HG03039 (cell line): ENCODE data around the gene TBC1D1.

ENCODE experiments used
- ATAC-seq: cut with Tn5 transposase; IDR thresholded peaks from one replicate; pipeline ENCODE4 v1.9.1; 2021; ENCODE audit warnings: mild to moderate bottlenecking, moderate library complexity; ENCODE audit not compliant: unreplicated experiment

Gene TBC1D1

GRCh38 chr4:38161208-38162113 is 270.6 kb downstream of the TBC1D1 start:
- ATAC-seq: peak; percentile 4

- no peak for ATAC-seq
Observed at GRCh38 chr4:38162240-38162784, 271.4 kb downstream of the TBC1D1 start.

- ATAC-seq: no peak
Observed at GRCh38 chr4:38163216-38164006, 272.5 kb downstream of the TBC1D1 start.

- no peak for ATAC-seq
Observed at GRCh38 chr4:38164346-38164745, 273.5 kb downstream of the TBC1D1 start.

GRCh38 chr4:38166082-38166481 is 275.2 kb downstream of the TBC1D1 start:
- ATAC-seq: no peak

GRCh38 chr4:38166768-38167167 is 275.9 kb downstream of the TBC1D1 start:
- ATAC-seq: no peak

- ATAC-seq: no peak
Observed at GRCh38 chr4:38167973-38168372, 277.1 kb downstream of the TBC1D1 start.

GRCh38 chr4:38169524-38169923 is 278.6 kb downstream of the TBC1D1 start:
- ATAC-seq: no peak

GRCh38 chr4:38170338-38171169 is 279.7 kb downstream of the TBC1D1 start:
- no peak for ATAC-seq

- no peak for ATAC-seq
Observed at GRCh38 chr4:38172078-38172477, 281.2 kb downstream of the TBC1D1 start.

GRCh38 chr4:38173935-38174518 is 283.1 kb downstream of the TBC1D1 start:
- no peak for ATAC-seq

- ATAC-seq: no peak
Observed at GRCh38 chr4:38174801-38175200, 283.9 kb downstream of the TBC1D1 start.

GRCh38 chr4:38176165-38176564 is 285.3 kb downstream of the TBC1D1 start:
- no peak for ATAC-seq

- ATAC-seq: no peak
Observed at GRCh38 chr4:38177035-38177546, 286.2 kb downstream of the TBC1D1 start.

GRCh38 chr4:38177641-38178391 is 286.9 kb downstream of the TBC1D1 start:
- ATAC-seq: no peak

- no peak for ATAC-seq
Observed at GRCh38 chr4:38178392-38178995, 287.6 kb downstream of the TBC1D1 start.

GRCh38 chr4:38179690-38180377 is 288.9 kb downstream of the TBC1D1 start:
- no peak for ATAC-seq

- ATAC-seq: no peak
Observed at GRCh38 chr4:38180456-38180855, 289.6 kb downstream of the TBC1D1 start.
